ENCODE measurements around the gene SLC12A6.
"Not testable (repeated sequence)": the region's sequence is repeated elsewhere in the genome, so short reads cannot be mapped to it uniquely, and the experiment has no call there.

Gene SLC12A6

GRCh38 chr15:34203305-34203704, 134.3 kb downstream of the SLC12A6 start:
- peaks cover 92% of the 10 kb centered on the region for H3K79me2 ChIP-seq (ENCODE audit: insufficient read depth, low read length)
- no peaks in the 10 kb centered on the region for H3K9me3 ChIP-seq (ENCODE audit: insufficient read depth, low read length)
- peaks cover 4% of the 10 kb centered on the region; the same call in 1 of the 2 replicates for H3F3A ChIP-seq (ENCODE audit: insufficient read depth)
- H4K20me1 ChIP-seq (ENCODE audit: low read depth, low read length), result 0 out of 2 replicates have a peak, but pooled peaks cover 5% of the 10 kb centered on the region
- H3K36me3 ChIP-seq (ENCODE audit: low read length), result no peaks in the 10 kb centered on the region
- no peak overlapping the region for H3K4me3 ChIP-seq (ENCODE audit: insufficient read depth, low read length, poor library complexity, severe bottlenecking)
- no peak overlapping the region for H3K9ac ChIP-seq (ENCODE audit: low read length)
- no peak overlapping the region for H2AFZ ChIP-seq (ENCODE audit: low read depth, low read length, severe bottlenecking)
- no peak overlapping the region for H3K4me2 ChIP-seq (ENCODE audit: low read depth, low read length, poor library complexity, severe bottlenecking)
- H3K9me2 ChIP-seq (replicated peaks; ENCODE audit: insufficient read depth, low read length), result no peaks in the 10 kb centered on the region
- TF ChIP-seq CTCF (IDR thresholded peaks at IDR 0.05; ENCODE audit: insufficient read depth, low read length, poor library complexity, severe bottlenecking), result no peak
- no peak for TF ChIP-seq EZH2phosphoT487 (conservative IDR thresholded peaks at IDR 0.05; ENCODE audit: low read length)
- H3K27ac ChIP-seq (ENCODE audit: low read depth, low read length), result no peak overlapping the region
- no peaks in the 10 kb centered on the region for H3K27me3 ChIP-seq (ENCODE audit: low read length)

GRCh38 chr15:34193272-34193671, 144.3 kb downstream of the SLC12A6 start:
- not testable (repeated sequence) for H3K9me3 ChIP-seq (ENCODE audit: insufficient read depth, low read length); H3K27ac ChIP-seq (ENCODE audit: low read depth, low read length); H3K4me2 ChIP-seq (ENCODE audit: low read depth, low read length, poor library complexity, severe bottlenecking); H3F3A ChIP-seq (ENCODE audit: insufficient read depth); H3K36me3 ChIP-seq (ENCODE audit: low read length); H3K9me2 ChIP-seq (replicated peaks; ENCODE audit: insufficient read depth, low read length); H3K9ac ChIP-seq (ENCODE audit: low read length); H4K20me1 ChIP-seq (ENCODE audit: low read depth, low read length); H2AFZ ChIP-seq (ENCODE audit: low read depth, low read length, severe bottlenecking); H3K4me3 ChIP-seq (ENCODE audit: insufficient read depth, low read length, poor library complexity, severe bottlenecking); H3K27me3 ChIP-seq (ENCODE audit: low read length)
- peaks cover 60% of the 10 kb centered on the region for H3K79me2 ChIP-seq (ENCODE audit: insufficient read depth, low read length)

- Histone ChIP-seq H3K9me2 (replicated peaks; ENCODE audit: insufficient read depth, low read length) (no peaks in the 10 kb centered on the region), H3K27ac (ENCODE audit: low read depth, low read length) (no peak overlapping the region), H3K79me2 (ENCODE audit: insufficient read depth, low read length) (peaks cover 55% of the 10 kb centered on the region), H2AFZ (ENCODE audit: low read depth, low read length, severe bottlenecking) (no peak overlapping the region), H3K9me3 (ENCODE audit: insufficient read depth, low read length) (no peaks in the 10 kb centered on the region), H4K20me1 (ENCODE audit: low read depth, low read length) (no peaks in the 10 kb centered on the region), H3K4me2 (ENCODE audit: low read depth, low read length, poor library complexity, severe bottlenecking) (no peak overlapping the region), H3K36me3 (ENCODE audit: low read length) (no peaks in the 10 kb centered on the region), H3K9ac (ENCODE audit: low read length) (no peak overlapping the region), H3F3A (ENCODE audit: insufficient read depth) (no peaks in the 10 kb centered on the region; the same call in 1 of the 2 replicates), H3K27me3 (ENCODE audit: low read length) (no peaks in the 10 kb centered on the region), H3K4me3 (ENCODE audit: insufficient read depth, low read length, poor library complexity, severe bottlenecking) (no peak overlapping the region)
- no peak for TF ChIP-seq EZH2phosphoT487 (conservative IDR thresholded peaks at IDR 0.05; ENCODE audit: low read length)
- TF ChIP-seq CTCF (IDR thresholded peaks at IDR 0.05; ENCODE audit: insufficient read depth, low read length, poor library complexity, severe bottlenecking), result no peak
Observed at GRCh38 chr15:34188711-34189110, 148.9 kb downstream of the SLC12A6 start.

GRCh38 chr15:34185666-34186065, 151.9 kb downstream of the SLC12A6 start:
- H2AFZ ChIP-seq (ENCODE audit: low read depth, low read length, severe bottlenecking), result no peak overlapping the region
- H3K36me3 ChIP-seq (ENCODE audit: low read length), result no peaks in the 10 kb centered on the region
- TF ChIP-seq EZH2phosphoT487 (conservative IDR thresholded peaks at IDR 0.05; ENCODE audit: low read length), result no peak
- no peak for TF ChIP-seq CTCF (IDR thresholded peaks at IDR 0.05; ENCODE audit: insufficient read depth, low read length, poor library complexity, severe bottlenecking)
- no peak overlapping the region for H3K4me2 ChIP-seq (ENCODE audit: low read depth, low read length, poor library complexity, severe bottlenecking)
- peaks cover 46% of the 10 kb centered on the region for H3K79me2 ChIP-seq (ENCODE audit: insufficient read depth, low read length)
- H3K9ac ChIP-seq (ENCODE audit: low read length), result no peak overlapping the region
- no peaks in the 10 kb centered on the region for H3K9me3 ChIP-seq (ENCODE audit: insufficient read depth, low read length)
- H3K9me2 ChIP-seq (replicated peaks; ENCODE audit: insufficient read depth, low read length), result no peaks in the 10 kb centered on the region
- no peak overlapping the region for H3K27ac ChIP-seq (ENCODE audit: low read depth, low read length)
- no peaks in the 10 kb centered on the region for H4K20me1 ChIP-seq (ENCODE audit: low read depth, low read length)
- no peak overlapping the region for H3K4me3 ChIP-seq (ENCODE audit: insufficient read depth, low read length, poor library complexity, severe bottlenecking)
- no peaks in the 10 kb centered on the region; the same call in 1 of the 2 replicates for H3F3A ChIP-seq (ENCODE audit: insufficient read depth)
- no peaks in the 10 kb centered on the region for H3K27me3 ChIP-seq (ENCODE audit: low read length)
